ENCODE measurements around the gene NDFIP2.

- TF ChIP-seq CTCF (conservative IDR thresholded peaks at IDR 0.05; ENCODE audit: low read depth in 2 of 2) (no peak), JUNB (IDR thresholded peaks at IDR 0.05; ENCODE audit: unreplicated experiment) (no peak), NANOG (IDR thresholded peaks at IDR 0.05; ENCODE audit: borderline replicate concordance) (no peak), REST (IDR thresholded peaks at IDR 0.05; ENCODE audit: unreplicated experiment) (no peak), EZH2phosphoT487 (IDR thresholded peaks at IDR 0.05; ENCODE audit: unreplicated experiment) (no peak), EZH2 (IDR thresholded peaks at IDR 0.05; ENCODE audit: low read depth, unreplicated experiment) (no peak), POLR2AphosphoS5 (IDR thresholded peaks at IDR 0.05; ENCODE audit: low read depth) (no peak), STAT1 (IDR thresholded peaks at IDR 0.05; ENCODE audit: unreplicated experiment) (no peak)
Observed at GRCh38 chr13:79566118-79566517, 85.2 kb downstream of the NDFIP2 start.

Measured in GM23338 (cell line).